HG02642 (cell line): ENCODE results near the gene ZNF532.
"Not testable (repeated sequence)": the region's sequence is repeated elsewhere in the genome, so short reads cannot be mapped to it uniquely, and the experiment has no call there.

Experiments
- ATAC-seq: cut with Tn5 transposase; IDR thresholded peaks from one replicate; pipeline ENCODE4 v1.9.1; 2021; ENCODE audit warnings: mild to moderate bottlenecking; ENCODE audit not compliant: unreplicated experiment, poor library complexity

Gene ZNF532

DNA sequence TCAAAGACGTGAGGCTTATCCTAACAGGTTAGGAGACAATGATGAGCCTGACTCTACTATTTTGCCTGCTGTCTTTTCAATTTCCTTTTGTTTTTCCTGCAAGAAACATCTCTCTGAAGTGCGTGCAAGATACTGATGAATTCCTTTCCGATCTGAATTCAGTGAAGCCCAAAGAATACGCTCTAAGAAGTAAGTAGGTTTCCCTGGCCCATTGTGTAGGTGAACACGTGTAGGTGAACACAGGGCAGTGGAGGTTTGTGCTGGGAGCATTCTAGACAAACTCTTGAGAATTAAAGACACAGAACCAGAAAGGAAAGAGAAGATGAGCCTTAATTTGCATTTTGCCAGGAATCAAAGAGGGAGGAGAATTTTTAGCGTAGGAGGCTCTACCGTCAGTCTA lies 132.0 kb downstream of the ZNF532 start:
- ATAC-seq: no peak

DNA sequence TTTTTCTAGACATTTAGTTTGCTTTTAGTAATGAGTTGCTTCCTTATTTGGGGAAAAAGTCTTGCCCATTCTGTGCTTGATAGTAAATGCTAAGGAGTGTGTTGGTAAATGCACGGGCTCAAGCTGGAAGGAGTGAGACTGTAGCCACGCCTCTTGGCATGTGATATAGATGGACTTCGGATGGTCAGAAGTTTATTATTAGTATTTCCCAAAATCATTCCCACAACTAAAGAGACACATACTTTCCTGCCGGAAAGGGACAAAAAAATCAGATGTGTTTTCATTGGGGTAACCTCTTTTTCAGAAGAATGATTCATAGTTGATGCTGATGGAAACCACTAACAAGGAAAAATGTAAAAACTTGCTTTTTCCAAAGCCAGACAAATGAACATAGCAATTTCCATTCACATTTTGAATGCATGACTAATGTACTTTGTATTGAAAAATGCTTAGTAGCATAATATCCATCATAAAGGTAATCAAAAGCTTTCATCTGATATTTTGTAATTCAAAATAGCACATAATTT lies 133.2 kb downstream of the ZNF532 start:
- ATAC-seq: no peak

DNA sequence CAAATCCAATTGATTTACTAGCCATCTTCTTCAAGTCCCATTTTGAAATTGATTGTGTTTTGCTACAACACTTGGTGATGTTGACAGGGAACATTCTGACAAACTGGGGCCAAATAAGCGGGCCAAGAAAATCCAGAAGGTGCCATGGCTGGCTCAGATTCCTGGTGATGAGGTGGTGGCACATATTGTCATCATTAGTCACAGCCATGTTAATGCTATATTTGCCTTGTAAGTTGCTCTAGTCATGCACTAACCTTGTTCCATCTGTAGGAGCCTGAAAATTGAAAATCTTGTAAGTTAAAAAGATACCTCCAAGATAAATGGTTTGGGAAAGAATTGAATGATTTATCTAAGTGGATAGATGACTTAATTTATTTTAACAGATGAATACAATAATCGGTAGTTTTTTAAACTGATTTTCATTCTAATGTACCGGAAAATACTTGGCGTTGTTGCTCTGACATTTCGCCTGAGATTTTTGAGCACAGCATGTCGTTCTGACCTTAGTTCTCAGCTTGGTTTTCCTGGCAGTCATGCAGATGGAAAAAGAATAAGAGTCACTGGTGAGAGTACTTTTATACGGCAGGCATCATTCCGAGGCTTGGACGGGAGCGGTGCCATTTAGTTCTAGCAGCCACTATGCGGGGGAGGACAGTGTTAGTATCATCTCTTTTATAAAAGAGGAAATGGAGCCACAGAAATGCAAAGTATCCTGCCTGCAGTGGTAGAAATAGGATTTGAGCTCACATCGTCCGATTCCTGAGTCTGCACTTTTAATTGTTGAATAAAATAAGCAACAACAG lies 133.9 kb downstream of the ZNF532 start:
- no peak for ATAC-seq

DNA sequence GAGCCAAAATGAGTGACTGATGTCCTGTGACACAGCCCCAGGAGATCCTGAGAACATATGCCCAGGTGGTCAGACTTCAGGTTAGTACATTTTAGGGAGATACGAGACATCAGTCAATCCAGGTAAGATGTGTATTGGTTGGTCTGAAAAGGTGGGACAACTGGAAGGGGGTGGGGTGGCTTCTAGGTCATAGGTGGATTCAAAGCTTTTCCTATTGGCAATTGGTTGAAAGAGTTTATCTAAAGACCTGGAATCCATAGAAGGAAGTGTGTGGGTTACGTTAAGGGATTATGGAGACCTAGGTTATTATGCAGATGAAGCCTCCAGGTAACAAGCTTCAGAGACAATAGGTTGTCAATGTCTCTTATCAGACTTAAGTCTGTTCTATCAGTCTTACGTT lies 136.5 kb downstream of the ZNF532 start:
- ATAC-seq: no peak

DNA sequence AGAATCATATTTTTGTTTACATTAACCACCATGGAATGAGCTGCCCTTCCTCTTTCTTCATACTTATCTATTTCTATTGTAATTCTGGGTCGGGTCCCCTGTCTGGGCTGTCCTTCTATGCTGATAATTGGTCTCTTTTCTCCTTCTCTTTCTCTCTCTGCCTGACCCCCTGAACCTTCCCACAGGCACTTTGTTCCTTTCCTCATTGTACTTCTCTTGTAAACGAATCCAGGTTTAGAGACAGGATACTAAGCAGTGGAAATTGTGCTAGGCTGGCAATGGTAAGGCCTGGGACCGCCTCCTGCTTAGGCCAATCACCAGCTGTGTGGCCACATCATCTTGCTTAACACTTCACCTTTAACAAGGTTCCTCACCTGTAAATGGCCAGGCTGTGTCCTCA lies 137.0 kb downstream of the ZNF532 start:
- no peak for ATAC-seq

DNA sequence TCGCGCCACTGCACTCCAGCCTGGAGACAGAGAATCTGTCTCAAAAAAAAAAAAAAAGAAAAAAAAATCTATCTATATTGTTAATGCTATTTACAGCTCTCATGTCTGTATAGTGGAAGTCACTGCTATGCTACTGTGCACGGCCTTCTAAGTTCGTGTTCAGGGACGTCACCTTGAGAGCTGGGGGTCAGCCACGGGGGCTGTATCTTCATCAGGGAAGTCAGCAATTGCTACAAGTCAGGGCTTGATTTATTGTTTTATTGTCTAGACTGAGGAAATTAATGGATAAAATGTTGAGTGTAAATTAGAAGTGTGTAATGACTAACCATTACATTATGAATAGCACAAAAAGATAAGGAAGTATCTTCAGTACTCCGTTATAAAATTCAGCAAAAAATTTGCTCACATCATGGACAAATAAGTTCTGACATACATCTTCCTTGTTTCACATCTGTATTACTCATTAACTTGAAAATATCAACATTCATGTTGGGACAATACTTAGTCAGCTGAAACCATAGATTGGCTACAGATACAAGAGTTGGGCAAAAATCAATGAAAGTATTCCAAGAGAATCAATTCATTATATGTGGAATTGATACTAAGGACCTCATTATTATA lies 138.4 kb downstream of the ZNF532 start:
- no peak for ATAC-seq

DNA sequence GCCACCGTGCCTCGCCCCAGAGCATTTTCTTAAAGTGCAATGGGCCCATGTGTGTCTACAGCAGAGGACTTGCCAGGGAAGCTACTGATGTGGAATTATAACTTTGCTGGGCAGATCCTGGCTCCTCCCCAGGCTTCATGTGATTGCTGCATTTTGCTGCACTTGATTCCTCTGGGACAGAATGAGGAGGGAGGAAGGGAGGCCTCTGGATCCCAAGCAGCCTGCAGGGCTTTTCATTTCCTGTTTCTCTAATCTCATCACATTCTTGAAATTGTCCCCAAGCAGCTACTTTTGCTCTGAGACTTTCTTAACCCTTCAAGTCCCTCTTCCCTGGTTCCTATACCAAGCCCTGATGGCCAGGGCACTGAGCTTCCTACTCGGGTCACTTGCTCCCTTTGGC lies 140.6 kb downstream of the ZNF532 start:
- no peak for ATAC-seq

DNA sequence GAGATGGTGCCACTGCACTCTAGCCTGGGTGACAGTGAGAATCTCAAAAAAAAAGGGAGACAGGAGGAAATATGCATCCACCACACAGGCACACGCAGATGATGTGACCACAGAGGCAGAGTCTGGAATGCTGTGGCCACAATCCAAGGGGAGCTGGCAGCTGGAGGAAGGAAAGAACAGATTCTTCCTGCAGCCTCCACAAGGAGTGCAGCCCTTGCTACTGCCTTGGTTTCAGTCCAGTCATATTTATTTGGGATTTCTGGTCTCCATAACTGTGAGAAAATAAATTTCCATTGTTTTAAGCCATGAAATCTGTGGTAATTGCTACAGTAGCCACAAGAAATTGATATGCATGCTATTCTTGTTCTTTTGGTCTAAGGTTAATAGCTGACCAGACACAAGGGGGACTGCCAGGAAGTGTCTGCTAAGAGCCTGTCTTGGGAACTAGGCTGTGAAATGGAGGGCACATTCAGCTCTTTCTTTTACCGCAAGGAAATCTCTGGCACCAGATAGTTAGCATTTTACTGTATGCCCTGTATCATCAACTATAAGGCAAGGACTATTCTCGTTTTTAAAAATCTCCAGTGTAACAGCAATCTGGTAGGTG lies 141.9 kb downstream of the ZNF532 start:
- ATAC-seq: no peak

DNA sequence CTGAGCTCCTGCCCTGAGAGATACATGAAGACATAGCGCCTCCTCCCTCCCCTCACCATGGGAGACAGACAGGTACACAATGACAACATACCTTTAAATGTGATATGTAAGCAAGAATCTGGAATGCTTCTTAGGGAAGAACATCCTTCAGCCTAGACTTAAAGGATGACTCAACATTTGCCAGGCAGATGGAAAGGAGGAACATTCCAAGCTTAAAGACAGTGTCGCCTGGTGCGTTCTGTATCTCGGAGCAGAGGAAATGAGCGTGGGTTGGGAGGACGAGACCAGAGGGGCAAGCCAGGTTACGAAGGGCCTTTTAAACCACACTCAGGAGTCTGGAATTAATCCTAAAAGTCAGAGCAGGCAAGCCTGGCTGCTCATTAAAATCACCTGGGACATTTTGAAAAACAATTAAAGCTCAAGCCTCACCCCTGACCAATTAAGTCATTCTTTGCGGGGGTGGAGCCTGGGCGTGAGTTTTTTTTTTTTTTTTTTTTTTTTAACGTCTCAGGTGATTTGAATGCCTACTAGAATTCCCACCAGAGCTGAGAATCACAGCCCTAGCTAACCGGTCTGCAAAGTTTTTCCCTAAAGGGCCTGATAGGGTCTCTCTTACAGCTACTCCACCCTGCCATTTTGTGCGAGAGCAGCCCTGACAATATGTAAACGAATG lies 143.8 kb downstream of the ZNF532 start:
- ATAC-seq: no peak

DNA sequence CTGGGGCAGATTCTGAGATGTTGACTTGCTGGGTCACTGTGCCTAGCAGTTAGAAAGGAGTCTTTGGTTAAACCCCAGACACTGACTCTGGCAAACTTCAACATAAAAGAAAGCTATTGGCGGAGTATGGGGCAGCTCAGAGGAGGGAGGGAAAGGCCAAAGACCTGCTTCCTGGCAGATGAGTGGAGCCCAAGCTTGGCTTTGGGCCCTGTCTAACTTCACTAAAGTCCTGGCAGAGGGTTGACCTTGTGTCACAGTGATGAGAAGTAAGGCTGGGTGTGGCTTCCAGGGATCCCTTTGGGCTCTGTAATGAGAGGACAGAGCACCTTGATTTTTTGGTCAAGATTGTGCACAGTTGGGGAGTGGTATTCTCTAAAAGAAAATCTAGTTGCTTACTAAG lies 145.2 kb downstream of the ZNF532 start:
- no peak for ATAC-seq

DNA sequence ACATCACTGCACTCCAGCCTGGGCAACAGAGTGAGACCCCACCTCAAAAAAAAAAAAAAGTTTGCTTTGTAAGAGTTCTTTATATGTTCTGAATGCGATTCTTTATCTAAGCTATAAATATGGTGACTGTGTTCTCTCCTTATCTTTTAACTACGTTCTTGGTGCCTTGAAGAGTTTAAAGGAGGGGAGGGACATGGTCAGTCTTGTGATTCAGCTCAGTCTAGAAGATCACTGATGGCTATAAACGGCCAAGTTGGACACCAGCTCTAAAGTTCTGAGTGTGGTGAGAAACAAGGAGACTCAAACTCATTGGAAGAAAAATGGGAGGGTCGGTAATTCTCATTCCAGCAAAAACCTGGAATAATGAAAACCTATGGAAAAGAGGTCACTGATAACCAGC lies 146.6 kb downstream of the ZNF532 start:
- no peak for ATAC-seq

DNA sequence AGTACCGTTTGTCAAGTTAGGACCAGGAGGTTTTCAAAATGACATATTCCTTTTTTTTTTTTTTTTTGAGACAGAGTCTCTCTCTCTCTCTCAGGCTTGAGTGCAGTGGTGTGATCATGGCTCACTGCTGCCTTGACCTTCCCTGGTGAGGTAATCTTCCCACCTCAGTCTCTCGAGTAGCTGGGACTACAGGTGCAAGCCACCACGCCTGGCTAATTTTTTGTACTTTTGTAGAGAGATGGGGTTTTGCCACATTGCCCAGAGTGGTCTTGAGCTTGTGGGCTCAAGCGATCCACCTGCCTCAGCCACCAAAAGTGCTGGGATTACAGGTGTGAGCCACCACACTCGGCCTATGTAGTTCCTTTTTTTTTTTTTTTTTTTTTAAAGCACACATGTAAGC lies 147.1 kb downstream of the ZNF532 start:
- no peak for ATAC-seq

DNA sequence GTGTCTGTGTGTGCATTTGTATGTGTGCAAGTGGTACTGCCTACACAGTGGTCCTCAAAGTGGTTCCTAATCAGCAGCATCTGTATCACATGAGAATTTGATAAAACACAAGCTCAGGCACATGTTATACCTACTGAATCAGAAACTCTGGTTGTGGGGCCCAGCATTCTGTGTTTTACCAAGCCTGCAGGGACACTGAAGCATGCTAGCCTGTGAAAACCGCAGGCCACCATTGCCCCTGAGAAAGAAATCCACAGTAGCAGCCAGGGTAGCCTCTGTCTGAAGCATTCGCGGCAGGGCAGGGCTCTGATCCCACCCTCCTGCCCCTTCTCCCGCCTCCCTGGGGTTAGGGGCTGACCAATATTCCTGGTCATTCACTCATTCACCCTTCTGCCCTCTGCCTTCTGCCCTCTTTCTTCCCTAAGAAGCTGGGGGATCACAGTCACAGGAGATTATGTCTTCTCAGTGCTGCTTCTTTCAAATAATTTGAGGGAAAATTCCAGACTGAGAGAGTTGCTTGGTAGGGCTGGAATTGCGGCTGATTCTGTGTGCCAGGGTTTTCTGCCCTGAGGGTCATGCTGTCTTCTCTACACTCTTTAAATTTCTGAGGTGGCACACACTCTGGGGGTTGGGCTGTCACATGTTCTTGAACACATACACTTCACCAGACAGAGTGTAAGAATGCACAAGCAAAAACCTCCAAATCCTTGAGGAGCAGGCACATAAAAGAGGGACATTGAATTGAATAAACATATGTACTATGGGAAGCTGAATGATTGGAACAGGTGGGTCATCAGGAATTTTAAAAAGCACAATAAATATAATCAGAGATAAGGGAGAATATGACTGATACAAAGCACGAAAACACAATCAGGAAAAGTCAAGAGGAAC lies 148.4 kb downstream of the ZNF532 start:
- ATAC-seq: no peak

DNA sequence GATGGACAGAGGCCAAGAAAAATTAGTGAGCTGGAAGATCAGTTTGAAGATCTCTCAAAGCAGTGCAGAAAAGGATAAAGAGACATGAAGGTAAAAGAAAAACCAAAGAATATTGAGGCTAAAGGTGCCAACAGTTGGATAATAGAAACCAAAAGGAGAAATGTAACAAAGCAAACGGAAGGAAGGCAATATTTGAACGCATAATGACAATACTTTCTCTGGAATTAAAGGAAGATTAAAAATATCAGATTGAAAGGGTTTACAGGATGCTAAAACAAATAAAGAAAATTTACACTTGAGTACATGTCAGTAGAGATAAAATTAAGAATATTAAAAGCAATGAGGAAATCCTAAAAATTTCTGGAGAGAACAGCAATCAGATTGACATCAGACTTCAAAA lies 149.1 kb downstream of the ZNF532 start:
- no peak for ATAC-seq

DNA sequence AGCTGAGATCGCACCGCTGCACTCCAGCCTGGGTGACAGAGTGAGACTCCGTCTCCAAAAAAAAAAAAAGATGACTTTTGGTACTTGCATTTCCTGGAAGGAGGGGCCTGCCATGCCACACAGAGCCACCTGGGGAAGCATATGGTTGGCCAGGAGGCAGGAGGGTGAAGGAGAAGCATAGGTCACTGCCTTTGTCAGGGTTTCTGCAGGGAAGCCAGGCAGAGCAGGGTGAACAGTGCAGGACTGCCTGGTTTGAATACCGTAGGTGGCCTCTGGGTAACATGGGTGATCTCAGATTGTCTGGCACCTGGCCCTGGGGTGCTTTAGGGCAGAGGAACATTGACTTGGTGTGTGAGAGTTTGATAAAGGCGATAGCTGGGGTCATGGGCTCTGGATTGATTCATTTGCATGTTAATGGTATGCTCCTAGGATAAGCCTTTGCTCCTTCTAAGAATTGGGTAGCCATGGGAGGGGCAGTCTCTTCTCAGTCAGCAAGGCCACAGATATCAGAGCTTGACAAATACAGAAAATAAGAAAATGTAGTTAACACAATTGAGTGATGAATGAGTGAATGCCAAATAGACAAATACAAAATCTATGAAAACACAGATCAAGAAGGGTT lies 151.0 kb downstream of the ZNF532 start:
- ATAC-seq: no peak

DNA sequence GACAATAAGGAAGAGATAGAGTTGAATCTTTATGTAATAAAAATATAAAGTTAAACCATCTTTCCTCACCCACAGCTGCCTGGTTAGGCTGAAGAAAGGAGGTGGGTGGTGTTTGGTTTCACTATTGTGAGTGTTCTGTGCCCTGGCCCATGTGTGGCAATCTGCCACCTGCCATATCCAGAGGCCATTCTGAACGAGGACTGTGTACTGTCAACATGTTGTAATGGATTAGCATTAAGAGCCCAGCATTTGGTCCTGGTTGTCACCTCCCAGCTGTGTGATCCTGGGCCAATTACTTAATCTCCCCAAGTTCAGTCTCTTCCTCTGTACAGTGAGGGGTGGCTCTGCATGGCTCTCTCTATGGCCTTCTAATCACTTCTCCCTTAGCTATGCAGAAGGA lies 156.8 kb downstream of the ZNF532 start:
- no peak for ATAC-seq

DNA sequence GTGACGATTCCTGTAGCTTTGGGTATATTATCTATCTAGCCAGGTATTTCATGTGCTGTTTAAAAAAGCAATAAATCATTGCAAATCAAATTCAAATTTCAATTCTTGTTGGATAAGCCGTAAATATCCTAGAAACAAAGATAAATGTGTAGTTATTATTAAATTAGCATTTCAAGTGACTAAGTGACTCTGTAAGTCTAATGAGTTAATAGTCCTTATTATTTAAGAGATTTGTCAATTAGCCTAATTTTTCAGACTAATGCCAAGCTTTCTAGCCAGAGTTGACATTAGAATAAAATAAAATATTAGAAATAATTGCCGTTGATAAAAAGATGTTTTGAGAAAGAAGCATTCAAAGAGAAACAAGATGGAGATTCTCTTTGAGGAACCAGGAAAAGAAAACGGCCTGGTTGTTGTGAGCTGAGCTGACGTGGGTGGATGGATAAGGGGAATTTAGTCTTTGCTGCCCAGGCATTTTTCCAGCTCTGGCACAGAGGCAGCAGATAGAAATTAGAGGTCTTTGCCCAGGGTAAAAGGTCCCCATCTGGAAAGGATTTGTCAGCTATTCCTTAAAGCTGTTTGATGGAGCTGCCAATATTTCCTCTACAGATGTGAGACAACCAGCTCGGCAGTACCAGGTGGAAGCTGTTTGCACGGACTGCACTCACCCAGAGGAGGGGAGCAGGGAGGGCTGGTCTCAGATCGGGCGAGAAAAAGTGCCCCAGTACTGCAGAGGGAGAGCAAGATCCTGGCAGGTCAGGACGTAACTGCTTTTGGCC lies 157.7 kb downstream of the ZNF532 start:
- ATAC-seq: no peak

DNA sequence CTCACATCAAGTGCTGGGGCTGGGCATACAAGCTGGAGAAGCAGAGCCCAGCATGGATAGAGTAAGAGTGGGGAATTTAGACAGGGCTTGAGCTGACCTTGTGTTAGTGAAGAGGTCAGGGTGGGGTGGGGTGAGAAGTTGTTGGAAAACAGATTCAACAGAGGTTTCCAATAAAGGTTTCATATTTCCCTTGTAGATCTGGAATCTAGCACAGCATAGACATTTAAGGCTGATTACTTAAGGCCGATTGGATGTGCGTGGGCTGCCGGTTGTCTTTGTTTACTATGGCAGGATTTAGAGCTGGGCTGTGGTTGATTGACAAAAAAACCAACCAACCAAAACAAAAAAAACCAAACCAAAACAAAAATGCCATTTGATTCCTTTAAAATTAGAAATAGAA lies 160.2 kb downstream of the ZNF532 start:
- no peak for ATAC-seq

DNA sequence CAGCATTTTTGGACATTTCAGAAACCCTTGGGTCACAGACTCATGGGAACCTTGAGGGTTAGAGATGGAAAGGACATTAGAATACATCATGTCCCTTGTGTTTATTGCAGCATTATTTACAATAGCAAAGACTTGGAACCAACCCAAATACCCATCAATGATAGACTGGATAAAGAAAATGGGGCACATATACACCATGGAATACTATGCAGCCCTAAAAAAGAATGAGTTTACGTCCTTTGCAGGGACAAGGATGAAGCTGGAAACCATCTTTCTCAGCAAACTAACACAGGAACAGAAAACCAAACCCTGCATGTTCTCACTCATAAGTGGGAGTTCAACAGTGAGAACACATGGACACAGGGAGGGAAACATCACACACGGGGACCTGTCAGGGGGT lies 160.9 kb downstream of the ZNF532 start:
- ATAC-seq: not testable (repeated sequence)
